Trophoblast cell (in vitro differentiated cells and primary cell): ENCODE results near the gene CD33.

Source experiments
- DNase-seq, 2 donors: peaks; one replicate each; pipeline ENCODE4 v3.0.0-alpha.2; 2016
- H2AFZ ChIP-seq: 2 replicates; pipeline ENCODE4 v1.6.1; 2013; ENCODE audit warnings: low read length, moderate library complexity, mild to moderate bottlenecking; ENCODE audit not compliant: insufficient read depth, poor library complexity
- H2AK5ac ChIP-seq: 2 replicates; pipeline ENCODE4 v1.6.1; 2013; ENCODE audit warnings: mild to moderate bottlenecking, low read length
- H2BK120ac ChIP-seq: 2 replicates; pipeline ENCODE4 v1.6.1; 2013; ENCODE audit warnings: low read length, mild to moderate bottlenecking, moderate library complexity; ENCODE audit not compliant: insufficient read depth, poor library complexity
- H2BK12ac ChIP-seq: 2 replicates; pipeline ENCODE4 v1.6.1; 2013; ENCODE audit warnings: mild to moderate bottlenecking, low read length, moderate library complexity
- H2BK5ac ChIP-seq: 2 replicates; pipeline ENCODE4 v1.6.1; 2013; ENCODE audit warnings: low read length, low read depth, moderate library complexity, mild to moderate bottlenecking; ENCODE audit not compliant: poor library complexity
- H3K14ac ChIP-seq: 2 replicates; pipeline ENCODE4 v1.6.1; 2013; ENCODE audit warnings: mild to moderate bottlenecking, low read length
- H3K18ac ChIP-seq: 2 replicates; pipeline ENCODE4 v1.6.1; 2013; ENCODE audit warnings: mild to moderate bottlenecking, low read length
- H3K23ac ChIP-seq: 2 replicates; pipeline ENCODE4 v1.6.1; 2013; ENCODE audit warnings: low read length
- H3K27ac ChIP-seq: 2 replicates; pipeline ENCODE4 v1.5.1; 2013; ENCODE audit warnings: low read depth, mild to moderate bottlenecking, inconsistent platforms, low read length, moderate library complexity
- H3K27me3 ChIP-seq: 2 replicates; pipeline ENCODE4 v1.6.1; 2013; ENCODE audit warnings: inconsistent platforms, mild to moderate bottlenecking, low read length, moderate library complexity; ENCODE audit not compliant: insufficient read depth
- H3K36me3 ChIP-seq, 2 experiments: 1 replicate in 1 of 2; 2 replicates in 1 of 2; pipeline ENCODE4 v1.6.1; 2013; ENCODE audit warnings: low read length in 2 of 2, mild to moderate bottlenecking in 2 of 2, moderate library complexity in 1 of 2; ENCODE audit not compliant: insufficient read depth in 2 of 2, control insufficient read depth in 1 of 2
- H3K4ac ChIP-seq: 2 replicates; pipeline ENCODE4 v1.6.1; 2013; ENCODE audit warnings: low read depth, mild to moderate bottlenecking, low read length, moderate library complexity
- H3K4me1 ChIP-seq, 2 experiments: 1 replicate in 1 of 2; 2 replicates in 1 of 2; pipeline ENCODE4 v1.6.1; 2013; ENCODE audit warnings: low read length in 2 of 2, mild to moderate bottlenecking in 2 of 2, moderate library complexity in 1 of 2; ENCODE audit not compliant: insufficient read depth in 2 of 2, control insufficient read depth in 1 of 2
- H3K4me2 ChIP-seq: 2 replicates; pipeline ENCODE4 v1.6.1; 2013; ENCODE audit warnings: inconsistent platforms, mild to moderate bottlenecking, low read length, moderate library complexity
- H3K4me3 ChIP-seq: 2 replicates; pipeline ENCODE4 v1.5.1; 2013; ENCODE audit warnings: mild to moderate bottlenecking, low read depth, low read length, inconsistent platforms
- H3K79me1 ChIP-seq: one replicate; pipeline ENCODE4 v1.6.1; 2013; ENCODE audit warnings: low read length
- H3K79me2 ChIP-seq: 2 replicates; pipeline ENCODE4 v1.6.1; 2013; ENCODE audit warnings: low read length, mild to moderate bottlenecking; ENCODE audit not compliant: control insufficient read depth, insufficient read depth, poor library complexity
- H3K9ac ChIP-seq: 2 replicates; pipeline ENCODE4 v1.6.1; 2013; ENCODE audit warnings: mild to moderate bottlenecking, low read length
- H3K9me3 ChIP-seq: 2 replicates; pipeline ENCODE4 v1.6.1; 2013; ENCODE audit warnings: low read depth, mild to moderate bottlenecking, control low read depth, inconsistent platforms, low read length; ENCODE audit not compliant: insufficient read depth
- H4K12ac ChIP-seq: 2 replicates; pipeline ENCODE4 v1.6.1; 2013; ENCODE audit warnings: low read depth, mild to moderate bottlenecking, low read length, moderate library complexity
- H4K8ac ChIP-seq: 2 replicates; pipeline ENCODE4 v1.6.1; 2013; ENCODE audit warnings: low read depth, mild to moderate bottlenecking, low read length, moderate library complexity
- H4K91ac ChIP-seq: one replicate; pipeline ENCODE4 v1.6.1; 2013; ENCODE audit warnings: low read depth, mild to moderate bottlenecking, low read length, moderate library complexity
- WGBS: extraction: QIAGEN DNeasy Blood & Tissue Kit; methylation state at CpG from one replicate; pipeline ENCODE4 v1.1.7; 2013; ENCODE audit warnings: missing lambda C conversion rate; ENCODE audit not compliant: insufficient read length, insufficient coverage; ENCODE audit errors: extremely low coverage; 5-methylcytosine and 5-hydroxymethylcytosine counted together

Gene CD33

DNA sequence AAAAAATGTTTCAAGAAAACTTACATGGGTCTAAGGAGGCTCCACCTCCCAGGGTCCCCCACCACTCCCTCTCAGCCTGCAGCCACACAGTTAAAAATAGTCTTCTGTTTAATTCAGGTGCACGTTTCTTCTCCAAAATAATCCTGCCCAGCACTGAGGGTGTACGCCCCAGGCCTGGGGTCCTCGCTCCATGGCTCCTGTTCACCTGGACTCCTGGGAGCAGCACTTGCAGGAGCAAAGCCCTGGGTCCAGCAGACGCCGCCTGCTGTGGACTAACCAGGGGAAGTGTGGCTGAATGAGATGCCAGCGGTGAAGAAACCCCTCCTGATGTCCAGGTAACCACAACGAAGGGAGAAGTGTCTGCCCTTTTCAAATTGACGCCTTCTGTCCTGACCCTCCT is 41.3 kb upstream of the CD33 start:
- Histone ChIP-seq H3K9me3 (peaks cover 9% of the 10 kb centered on the region), H4K12ac (no peak overlapping the region), H3K36me3 (no peaks in the 10 kb centered on the region), H3K9ac (no peak overlapping the region), H2AK5ac (no peak overlapping the region), H2BK120ac (no peak overlapping the region), H3K79me1 (no peaks in the 10 kb centered on the region), H3K79me2 (no peaks in the 10 kb centered on the region), H2AFZ (no peak overlapping the region), H3K27me3 (peaks cover 4% of the 10 kb centered on the region), H3K14ac (no peak overlapping the region), H4K91ac (no peak overlapping the region), H3K4me3 (no peak overlapping the region), H2BK5ac (no peak overlapping the region), H2BK12ac (no peak overlapping the region), H3K27ac (no peak overlapping the region), H3K4me1 (no peaks in the 10 kb centered on the region), H3K23ac (no peak overlapping the region), H3K4ac (no peak overlapping the region), H4K8ac (no peak overlapping the region), H3K4me2 (no peak overlapping the region), H3K18ac (no peak overlapping the region)
- DNase-seq = no peak
- WGBS = no CpG with 5 or more reads among the region's 8 CpGs

- Histone ChIP-seq H2AK5ac (no peak overlapping the region), H3K36me3 (no peaks in the 10 kb centered on the region), H3K27ac (no peak overlapping the region), H2BK12ac (no peak overlapping the region), H2BK5ac (no peak overlapping the region), H3K4me1 (no peaks in the 10 kb centered on the region), H2BK120ac (no peak overlapping the region), H3K14ac (no peak overlapping the region), H4K8ac (no peak overlapping the region), H3K9ac (no peak overlapping the region), H4K91ac (no peak overlapping the region), H3K27me3 (peaks cover 4% of the 10 kb centered on the region), H3K9me3 (peaks cover 9% of the 10 kb centered on the region), H3K4me3 (no peak overlapping the region), H3K79me1 (no peaks in the 10 kb centered on the region), H4K12ac (no peak overlapping the region), H3K4ac (no peak overlapping the region), H3K23ac (no peak overlapping the region), H3K18ac (no peak overlapping the region), H3K4me2 (no peak overlapping the region), H2AFZ (no peak overlapping the region), H3K79me2 (no peaks in the 10 kb centered on the region)
- no peak for DNase-seq
- WGBS = no CpG with 5 or more reads among the region's 25 CpGs
These were observed 39.6 kb upstream of the CD33 start for GRCh38 chr19:51185069-51185867.

DNA sequence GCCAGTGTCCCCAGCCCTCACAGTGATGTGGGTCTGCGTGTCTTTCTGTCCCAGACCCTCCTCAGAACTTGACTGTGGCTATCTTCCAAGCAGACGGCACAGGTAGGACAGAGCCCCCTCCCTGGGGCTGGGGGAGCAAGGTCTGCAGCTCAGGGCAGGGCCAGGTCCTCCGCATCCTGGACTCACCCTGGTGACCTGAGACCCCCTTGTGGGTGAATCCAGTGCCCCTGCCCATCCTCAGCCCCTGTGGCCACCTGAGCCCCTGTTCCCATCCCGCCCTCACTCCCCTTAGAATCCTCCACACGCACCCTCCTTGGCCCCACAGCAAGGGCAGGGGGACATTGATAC is 39.0 kb upstream of the CD33 start:
- Histone ChIP-seq H4K8ac (no peak overlapping the region), H3K14ac (no peak overlapping the region), H3K27ac (no peak overlapping the region), H3K4ac (no peak overlapping the region), H2BK5ac (no peak overlapping the region), H3K18ac (no peak overlapping the region), H3K23ac (no peak overlapping the region), H2BK12ac (no peak overlapping the region), H4K91ac (no peak overlapping the region), H3K79me2 (no peaks in the 10 kb centered on the region), H3K4me2 (no peak overlapping the region), H3K4me3 (no peak overlapping the region), H3K9me3 (peaks cover 9% of the 10 kb centered on the region), H2BK120ac (no peak overlapping the region), H3K27me3 (peaks cover 4% of the 10 kb centered on the region), H3K79me1 (no peaks in the 10 kb centered on the region), H3K9ac (no peak overlapping the region), H4K12ac (no peak overlapping the region), H2AK5ac (no peak overlapping the region), H3K36me3 (no peaks in the 10 kb centered on the region), H3K4me1 (no peaks in the 10 kb centered on the region), H2AFZ (no peak overlapping the region)
- no peak for DNase-seq
- WGBS = no CpG with 5 or more reads among the region's 5 CpGs

DNA sequence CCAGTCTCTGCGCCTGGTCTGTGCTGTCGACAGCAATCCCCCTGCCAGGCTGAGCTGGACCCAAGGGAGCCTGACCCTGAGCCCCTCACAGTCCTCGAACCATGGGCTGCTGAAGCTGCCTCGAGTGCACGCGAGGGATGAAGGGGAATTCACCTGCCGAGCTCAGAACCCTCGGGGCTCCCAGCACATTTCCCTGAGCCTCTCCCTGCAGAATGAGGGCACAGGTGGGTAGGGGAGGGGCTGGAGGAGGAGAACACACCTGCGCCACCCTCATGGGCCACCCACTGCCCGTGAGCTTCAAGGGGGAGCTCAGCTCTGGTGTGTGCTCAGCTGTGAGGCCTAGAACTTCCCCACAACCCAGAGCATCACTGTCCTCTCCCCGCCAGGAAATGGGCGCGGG is 38.6 kb upstream of the CD33 start:
- H3K4ac ChIP-seq = no peak overlapping the region
- WGBS = no CpG with 5 or more reads among the region's 13 CpGs

More for the DNA sequence above, 38.6 kb upstream of the CD33 start:
- no peak overlapping the region for H3K27ac ChIP-seq
- no peak overlapping the region for H4K8ac ChIP-seq
- no peaks in the 10 kb centered on the region for H3K4me1 ChIP-seq
- no peak overlapping the region for H4K12ac ChIP-seq
- H4K91ac ChIP-seq = no peak overlapping the region
- H2AFZ ChIP-seq = no peak overlapping the region
- H3K23ac ChIP-seq = no peak overlapping the region
- H3K79me1 ChIP-seq = no peaks in the 10 kb centered on the region
- no peak overlapping the region for H2BK12ac ChIP-seq
- H3K4me2 ChIP-seq = no peak overlapping the region
- H3K4me3 ChIP-seq = no peak overlapping the region
- peaks cover 4% of the 10 kb centered on the region for H3K27me3 ChIP-seq
- no peak overlapping the region for H2AK5ac ChIP-seq
- no peak overlapping the region for H2BK120ac ChIP-seq
- H3K9me3 ChIP-seq = peaks cover 9% of the 10 kb centered on the region
- no peak for DNase-seq
- no peak overlapping the region for H2BK5ac ChIP-seq
- H3K79me2 ChIP-seq = no peaks in the 10 kb centered on the region
- H3K18ac ChIP-seq = no peak overlapping the region
- H3K36me3 ChIP-seq = no peaks in the 10 kb centered on the region
- no peak overlapping the region for H3K14ac ChIP-seq
- H3K9ac ChIP-seq = no peak overlapping the region
